Subcutaneous adipose tissue (tissue), 4 donors: Measurements from ENCODE around the gene TMEM18. TPM values are rescaled to one million over a fixed set of nuclear protein-coding genes. Genes with fewer than 3 reads are reported as not detected.

Source experiments
- total RNA-seq, 4 donors: library from RNA; depleted of rRNA; stranded (reverse); fragments of >200 nt; gene quantifications; one replicate each; pipeline ENCODE4 v1.1.0, GENCODE V29; 2016
- TF ChIP-seq, protein P1 (sequence below): fragments of 450-650 bp; IDR thresholded peaks from one replicate; pipeline ENCODE4 v1.5.1; 2016; ENCODE audit warnings: low read depth, mild to moderate bottlenecking, control low read depth, antibody characterized with exemption, moderate library complexity

Gene TMEM18
- total RNA-seq, 4 donors from 2014 or later = 11.9 to 29.9 (median 15.1) TPM

DNA sequence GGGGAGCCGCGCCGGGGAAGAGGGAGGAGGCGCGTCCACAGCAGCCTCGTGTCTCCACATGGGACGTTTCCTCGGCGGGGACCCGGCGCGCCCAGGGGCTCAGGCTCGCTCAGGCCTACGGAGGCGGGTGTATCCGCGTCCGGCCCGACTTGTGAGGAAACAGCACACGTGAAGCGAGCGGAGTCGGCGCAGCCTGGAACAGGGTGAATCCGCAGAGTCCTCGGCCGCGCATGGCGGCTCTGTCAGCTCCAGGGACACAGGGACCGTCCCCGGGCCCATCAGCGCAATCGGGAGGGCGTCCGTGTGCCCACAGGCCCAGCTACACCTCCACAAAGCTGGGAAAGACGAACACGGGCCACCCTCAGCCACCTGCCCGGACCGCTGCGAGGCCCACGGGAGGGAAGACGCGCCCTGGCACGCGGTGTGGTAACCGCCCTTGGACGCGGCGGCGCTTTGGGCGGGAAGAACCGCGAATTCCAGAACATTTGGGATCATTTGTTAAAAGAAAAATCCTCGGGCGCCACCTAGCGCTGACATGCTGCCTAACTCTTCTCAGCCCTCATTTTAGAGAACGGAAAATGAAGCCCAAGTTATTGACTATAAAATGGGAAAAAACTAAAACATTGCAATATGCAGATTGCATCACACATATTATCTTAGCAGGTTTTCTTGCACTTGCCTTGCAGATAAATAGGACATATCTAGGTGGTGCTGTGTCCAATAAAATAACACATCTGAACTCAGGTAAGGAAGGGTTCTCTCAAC is 40.4 kb downstream of the TMEM18 start:
- TF ChIP-seq, protein P1, sequence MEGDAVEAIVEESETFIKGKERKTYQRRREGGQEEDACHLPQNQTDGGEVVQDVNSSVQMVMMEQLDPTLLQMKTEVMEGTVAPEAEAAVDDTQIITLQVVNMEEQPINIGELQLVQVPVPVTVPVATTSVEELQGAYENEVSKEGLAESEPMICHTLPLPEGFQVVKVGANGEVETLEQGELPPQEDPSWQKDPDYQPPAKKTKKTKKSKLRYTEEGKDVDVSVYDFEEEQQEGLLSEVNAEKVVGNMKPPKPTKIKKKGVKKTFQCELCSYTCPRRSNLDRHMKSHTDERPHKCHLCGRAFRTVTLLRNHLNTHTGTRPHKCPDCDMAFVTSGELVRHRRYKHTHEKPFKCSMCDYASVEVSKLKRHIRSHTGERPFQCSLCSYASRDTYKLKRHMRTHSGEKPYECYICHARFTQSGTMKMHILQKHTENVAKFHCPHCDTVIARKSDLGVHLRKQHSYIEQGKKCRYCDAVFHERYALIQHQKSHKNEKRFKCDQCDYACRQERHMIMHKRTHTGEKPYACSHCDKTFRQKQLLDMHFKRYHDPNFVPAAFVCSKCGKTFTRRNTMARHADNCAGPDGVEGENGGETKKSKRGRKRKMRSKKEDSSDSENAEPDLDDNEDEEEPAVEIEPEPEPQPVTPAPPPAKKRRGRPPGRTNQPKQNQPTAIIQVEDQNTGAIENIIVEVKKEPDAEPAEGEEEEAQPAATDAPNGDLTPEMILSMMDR = no peak

DNA sequence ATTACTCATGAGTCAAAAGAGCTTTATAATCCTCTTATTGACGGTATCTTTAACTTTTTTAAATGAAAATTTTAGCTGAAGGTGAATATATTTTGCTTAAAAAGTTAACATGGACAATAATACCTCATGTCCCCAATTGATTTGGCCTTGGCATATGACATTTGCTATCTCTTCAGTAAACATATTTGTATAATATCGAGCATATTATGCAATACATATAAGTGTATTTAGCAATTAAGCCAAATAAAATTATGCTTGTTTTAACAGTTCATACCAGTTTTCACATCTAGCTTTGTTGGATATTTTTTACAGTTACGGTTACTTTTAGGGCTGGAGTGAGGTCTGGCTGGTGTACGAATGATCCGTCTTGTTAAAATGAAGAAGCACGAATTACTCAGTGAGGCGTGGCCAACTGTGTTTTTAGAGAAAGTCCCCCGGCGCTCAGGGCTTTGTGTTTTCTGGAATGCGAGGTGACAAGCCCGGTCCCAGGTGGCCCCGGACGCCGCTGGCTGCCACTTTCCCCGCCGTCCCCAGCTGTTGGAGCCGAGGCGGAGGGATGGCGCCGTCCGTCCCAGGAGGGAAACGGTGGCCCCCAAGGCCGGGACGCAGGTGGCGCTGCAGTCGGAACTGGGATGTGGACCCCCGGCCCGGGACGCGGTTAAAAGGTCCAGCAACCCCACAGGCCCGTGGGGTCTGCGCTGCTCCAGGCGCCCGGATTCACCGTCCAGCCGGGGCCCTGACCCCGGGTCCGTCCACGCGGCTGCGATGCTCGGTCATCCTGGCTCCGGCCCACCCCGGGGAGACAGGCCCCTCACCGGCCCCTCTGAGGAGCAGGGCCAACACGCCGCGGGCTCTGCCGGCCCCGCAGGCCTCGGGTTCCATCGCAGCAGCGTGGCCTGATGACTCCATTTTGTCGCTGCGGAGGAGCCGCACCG is 41.3 kb downstream of the TMEM18 start:
- TF ChIP-seq, protein P1 = no peak

DNA sequence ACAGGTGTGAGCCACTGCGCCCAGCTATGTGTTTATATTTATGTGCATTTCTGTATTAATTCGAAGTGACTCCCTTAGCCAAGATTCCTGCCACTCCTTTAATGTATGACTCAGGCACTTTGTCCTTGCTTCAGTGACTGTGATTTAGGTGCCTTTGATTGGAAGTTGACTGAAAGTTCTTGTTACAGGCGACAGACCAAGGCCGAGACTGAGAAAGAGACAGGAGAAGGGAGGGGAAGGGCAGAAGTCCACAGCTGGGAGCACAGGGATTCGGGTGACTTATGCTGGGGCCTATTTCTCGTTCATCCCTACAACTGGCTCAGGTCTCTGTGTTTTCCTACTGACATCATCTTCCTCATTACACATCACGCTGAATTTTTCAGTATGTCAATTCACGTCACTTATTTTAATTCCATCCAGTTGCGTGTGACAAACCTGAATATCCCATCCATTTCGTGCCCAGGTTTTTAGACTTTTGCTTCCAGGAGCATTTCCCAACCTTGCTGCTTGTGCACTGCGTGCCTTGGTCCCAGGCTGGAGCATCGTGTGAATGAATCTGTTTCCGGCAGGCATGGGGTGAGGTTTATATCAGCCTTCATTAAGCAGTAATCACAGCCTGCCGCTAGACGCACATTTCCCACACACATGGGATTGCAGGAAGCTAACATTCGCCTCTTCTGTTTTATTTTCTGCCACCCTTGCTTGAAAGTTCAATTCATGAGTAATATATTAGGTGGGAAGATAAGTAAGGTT is 42.4 kb downstream of the TMEM18 start:
- TF ChIP-seq, protein P1 = no peak

DNA sequence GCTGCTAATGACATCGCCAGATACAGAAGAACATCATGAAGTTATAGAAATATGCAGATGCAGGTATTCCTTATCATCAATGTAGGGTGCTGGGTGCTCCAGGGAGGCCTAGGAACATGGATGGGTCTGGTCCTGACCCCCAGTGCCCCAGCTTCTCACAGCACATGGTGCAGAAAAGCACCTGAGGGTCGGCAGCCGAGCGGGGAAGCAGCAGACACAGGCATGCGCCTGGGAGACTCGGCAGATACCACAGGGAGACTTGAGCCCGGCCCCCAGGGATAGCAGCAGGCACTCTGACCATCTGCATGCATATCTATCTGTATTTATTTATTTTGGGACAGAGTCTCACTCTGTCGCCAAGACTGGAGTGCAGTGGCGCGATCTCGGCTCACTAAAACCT is 43.2 kb downstream of the TMEM18 start:
- TF ChIP-seq, protein P1 = no peak

DNA sequence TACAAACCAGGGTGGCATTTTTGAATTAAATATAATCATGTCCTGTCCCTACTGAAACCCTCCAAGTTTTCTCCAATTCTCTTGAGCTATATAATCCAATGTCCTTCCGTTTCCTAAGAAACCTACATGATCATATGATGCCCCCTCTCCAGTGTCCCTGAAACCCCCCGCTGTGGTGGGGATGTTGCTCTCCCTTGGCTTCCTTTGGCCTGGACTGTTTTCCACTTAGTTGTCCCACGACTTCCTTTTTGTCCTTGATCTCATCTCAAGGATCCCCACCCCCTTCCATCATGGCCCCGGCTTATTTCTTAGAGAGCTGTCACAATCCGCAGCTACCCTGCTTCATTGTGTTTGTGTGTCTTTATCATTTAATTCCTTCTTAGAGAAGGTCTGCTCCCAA is 43.8 kb downstream of the TMEM18 start:
- TF ChIP-seq, protein P1 = no peak

DNA sequence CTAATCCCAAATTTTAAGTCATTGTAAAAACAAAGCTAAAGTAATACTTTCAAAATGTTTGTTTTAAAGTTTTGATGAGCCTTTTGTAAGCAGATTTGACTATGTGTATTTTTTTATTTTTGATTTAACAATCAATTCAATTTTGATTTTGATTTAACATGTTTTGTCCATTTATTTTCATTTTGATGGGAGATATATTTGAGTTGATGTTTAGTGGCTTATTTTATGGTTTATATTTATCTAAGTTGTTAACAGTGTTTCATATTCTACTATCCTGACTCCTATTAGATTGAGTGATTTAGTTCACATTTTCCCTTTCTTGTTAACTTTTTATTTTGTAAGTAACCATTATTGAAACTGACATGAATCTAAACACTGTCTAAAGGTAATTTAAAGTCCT is 44.7 kb downstream of the TMEM18 start:
- TF ChIP-seq, protein P1 = no peak
